NCI-H345 treated with DMSO at 0.1 percent for 48 hours (cell line): ENCODE results near the gene PTGIS.

Source experiments
- DNase-seq: peaks from one replicate; lab custom pipeline; 2025; ENCODE audit not compliant: unreplicated experiment; lab: John Stamatoyannopoulos, UW

Gene PTGIS

GRCh38 chr20:49475292-49476015 lies 92.5 kb downstream of the PTGIS start:
- no peak for DNase-seq

- no peak for DNase-seq
These were observed 96.5 kb downstream of the PTGIS start for GRCh38 chr20:49471397-49471796.

- no peak for DNase-seq
These were observed 97.0 kb downstream of the PTGIS start for GRCh38 chr20:49470922-49471321.

- DNase-seq: no peak
These were observed 98.9 kb downstream of the PTGIS start for GRCh38 chr20:49469060-49469459.

- DNase-seq: no peak
These were observed 99.5 kb downstream of the PTGIS start for GRCh38 chr20:49468412-49468811.

GRCh38 chr20:49466114-49466912 lies 101.6 kb downstream of the PTGIS start:
- no peak for DNase-seq

- no peak for DNase-seq
These were observed 103.4 kb downstream of the PTGIS start for GRCh38 chr20:49464556-49464955.

- DNase-seq: no peak
These were observed 105.3 kb downstream of the PTGIS start for GRCh38 chr20:49462626-49463025.

GRCh38 chr20:49461894-49462620 lies 105.9 kb downstream of the PTGIS start:
- DNase-seq: no peak

- DNase-seq: peak; percentile 20
These were observed 107.0 kb downstream of the PTGIS start for GRCh38 chr20:49460916-49461315.

GRCh38 chr20:49460131-49460530 lies 107.8 kb downstream of the PTGIS start:
- DNase-seq: no peak

GRCh38 chr20:49459684-49460083 lies 108.3 kb downstream of the PTGIS start:
- DNase-seq: no peak

- DNase-seq: no peak
These were observed 110.5 kb downstream of the PTGIS start for GRCh38 chr20:49457444-49457843.

GRCh38 chr20:49456646-49457045 lies 111.3 kb downstream of the PTGIS start:
- no peak for DNase-seq

- DNase-seq: no peak
These were observed 112.2 kb downstream of the PTGIS start for GRCh38 chr20:49455691-49456090.
